ENCODE data around the gene SCN9A.

DNA sequence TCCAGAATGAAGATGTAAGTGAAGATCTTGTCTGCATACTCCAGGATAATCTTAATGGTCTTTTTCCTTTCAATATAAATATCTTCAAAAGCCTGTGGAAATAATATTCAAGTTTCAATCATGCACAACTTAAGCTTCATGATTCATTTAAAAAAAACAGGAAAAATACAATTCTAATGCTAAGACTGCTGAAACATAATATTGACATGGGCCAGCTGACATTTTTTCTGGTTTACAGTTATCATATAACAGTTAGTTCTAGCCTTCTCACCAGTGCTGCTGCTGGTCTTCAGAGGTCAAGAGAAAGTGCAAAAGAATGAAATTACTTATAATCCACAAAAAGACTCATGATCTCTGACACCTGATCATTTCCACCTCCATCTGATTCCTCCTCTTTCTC lies 137.6 kb downstream of the SCN9A start:
- TF ChIP-seq, protein P1, sequence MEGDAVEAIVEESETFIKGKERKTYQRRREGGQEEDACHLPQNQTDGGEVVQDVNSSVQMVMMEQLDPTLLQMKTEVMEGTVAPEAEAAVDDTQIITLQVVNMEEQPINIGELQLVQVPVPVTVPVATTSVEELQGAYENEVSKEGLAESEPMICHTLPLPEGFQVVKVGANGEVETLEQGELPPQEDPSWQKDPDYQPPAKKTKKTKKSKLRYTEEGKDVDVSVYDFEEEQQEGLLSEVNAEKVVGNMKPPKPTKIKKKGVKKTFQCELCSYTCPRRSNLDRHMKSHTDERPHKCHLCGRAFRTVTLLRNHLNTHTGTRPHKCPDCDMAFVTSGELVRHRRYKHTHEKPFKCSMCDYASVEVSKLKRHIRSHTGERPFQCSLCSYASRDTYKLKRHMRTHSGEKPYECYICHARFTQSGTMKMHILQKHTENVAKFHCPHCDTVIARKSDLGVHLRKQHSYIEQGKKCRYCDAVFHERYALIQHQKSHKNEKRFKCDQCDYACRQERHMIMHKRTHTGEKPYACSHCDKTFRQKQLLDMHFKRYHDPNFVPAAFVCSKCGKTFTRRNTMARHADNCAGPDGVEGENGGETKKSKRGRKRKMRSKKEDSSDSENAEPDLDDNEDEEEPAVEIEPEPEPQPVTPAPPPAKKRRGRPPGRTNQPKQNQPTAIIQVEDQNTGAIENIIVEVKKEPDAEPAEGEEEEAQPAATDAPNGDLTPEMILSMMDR (IDR thresholded peaks at IDR 0.05), result no peak
- no peak for TF ChIP-seq POLR2A (IDR thresholded peaks at IDR 0.05)
- no peak for TF ChIP-seq POLR2AphosphoS5 (IDR thresholded peaks at IDR 0.05)
